GM06990 (cell line): ENCODE data around the gene RBKS.

Experiments used
- DNase-seq: peaks from one replicate; pipeline ENCODE4 v3.0.0-alpha.2; 2011; ENCODE audit not compliant: insufficient read length; ENCODE audit errors: extremely low read depth
- H3K27me3 ChIP-seq: replicated peaks from 2 replicates; pipeline ENCODE4 v1.6.0; 2011; ENCODE audit warnings: low read length; ENCODE audit not compliant: control insufficient read depth, insufficient read depth
- H3K36me3 ChIP-seq: 2 replicates; pipeline ENCODE4 v1.5.1; 2011; ENCODE audit warnings: low read length; ENCODE audit not compliant: control insufficient read depth, insufficient read depth
- H3K4me3 ChIP-seq: replicated peaks from 2 replicates; pipeline ENCODE4 v1.5.1; 2011; ENCODE audit warnings: low read depth, mild to moderate bottlenecking, control low read depth, low read length
- TF ChIP-seq, protein P1 (sequence below): IDR thresholded peaks from 2 replicates; pipeline ENCODE4 v1.5.1; 2011; ENCODE audit warnings: low read length, control low read depth, mild to moderate bottlenecking, inconsistent platforms; ENCODE audit not compliant: insufficient read depth, poor library complexity, severe bottlenecking

RBKS gene

DNA sequence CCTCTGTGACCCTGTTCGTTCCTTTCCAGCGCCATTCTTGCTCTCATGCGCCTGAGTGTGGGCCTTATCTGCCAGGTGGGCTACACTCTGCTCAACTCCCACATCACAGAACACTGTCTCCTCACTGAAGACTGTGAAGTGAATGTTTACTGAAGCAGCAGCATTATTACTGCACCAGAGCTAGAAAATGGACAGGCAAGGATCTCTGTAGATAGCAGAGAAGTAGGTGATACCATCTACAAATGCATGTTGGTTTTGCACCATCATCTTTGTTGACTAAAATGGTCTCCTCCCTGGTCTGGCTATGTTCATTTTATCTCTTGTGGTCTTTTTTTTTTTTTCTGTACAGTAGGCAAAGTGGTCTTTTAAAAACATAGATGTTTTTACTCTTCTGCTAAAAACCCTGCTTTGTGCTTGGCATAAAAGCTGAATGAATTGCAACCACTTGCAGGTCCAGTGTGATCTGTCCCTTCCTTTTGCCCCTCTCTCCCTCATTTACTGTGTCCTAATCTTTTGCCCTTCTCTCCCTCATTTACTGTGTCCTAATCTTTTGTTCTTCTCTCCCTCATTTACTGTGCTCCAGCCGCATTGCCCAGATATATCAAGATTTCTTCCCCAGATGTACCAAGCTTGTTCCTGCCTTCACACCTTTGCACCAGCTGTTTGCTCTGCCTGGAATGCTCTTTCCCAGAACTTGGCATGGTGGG, 35.7 kb upstream of the RBKS start:
- TF ChIP-seq, protein P1, sequence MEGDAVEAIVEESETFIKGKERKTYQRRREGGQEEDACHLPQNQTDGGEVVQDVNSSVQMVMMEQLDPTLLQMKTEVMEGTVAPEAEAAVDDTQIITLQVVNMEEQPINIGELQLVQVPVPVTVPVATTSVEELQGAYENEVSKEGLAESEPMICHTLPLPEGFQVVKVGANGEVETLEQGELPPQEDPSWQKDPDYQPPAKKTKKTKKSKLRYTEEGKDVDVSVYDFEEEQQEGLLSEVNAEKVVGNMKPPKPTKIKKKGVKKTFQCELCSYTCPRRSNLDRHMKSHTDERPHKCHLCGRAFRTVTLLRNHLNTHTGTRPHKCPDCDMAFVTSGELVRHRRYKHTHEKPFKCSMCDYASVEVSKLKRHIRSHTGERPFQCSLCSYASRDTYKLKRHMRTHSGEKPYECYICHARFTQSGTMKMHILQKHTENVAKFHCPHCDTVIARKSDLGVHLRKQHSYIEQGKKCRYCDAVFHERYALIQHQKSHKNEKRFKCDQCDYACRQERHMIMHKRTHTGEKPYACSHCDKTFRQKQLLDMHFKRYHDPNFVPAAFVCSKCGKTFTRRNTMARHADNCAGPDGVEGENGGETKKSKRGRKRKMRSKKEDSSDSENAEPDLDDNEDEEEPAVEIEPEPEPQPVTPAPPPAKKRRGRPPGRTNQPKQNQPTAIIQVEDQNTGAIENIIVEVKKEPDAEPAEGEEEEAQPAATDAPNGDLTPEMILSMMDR, result no peak
- DNase-seq, result no peak

DNA sequence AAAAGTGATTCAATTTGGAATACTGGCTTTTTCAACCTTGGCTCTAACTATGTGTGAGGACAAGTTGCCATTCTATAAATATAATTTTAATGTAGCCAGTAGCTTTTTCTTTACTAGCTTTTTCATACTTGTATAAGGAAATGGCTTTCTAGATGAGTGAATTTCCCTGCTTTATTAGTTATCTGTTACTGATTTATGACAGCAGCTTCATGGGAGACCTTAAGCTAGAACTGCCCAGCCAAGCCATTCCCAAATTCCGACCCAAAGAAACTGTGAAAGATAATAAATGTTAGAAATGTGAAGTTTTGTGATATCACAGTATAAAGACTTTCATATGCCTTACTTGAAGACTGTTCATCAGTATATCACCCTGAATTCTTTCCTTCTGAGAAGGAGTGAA, 32.7 kb upstream of the RBKS start:
- no peak for DNase-seq
- no peaks in the 10 kb centered on the region for H3K36me3 ChIP-seq
- no peak overlapping the region for H3K4me3 ChIP-seq
- TF ChIP-seq, protein P1, result no peak
- H3K27me3 ChIP-seq, result no peaks in the 10 kb centered on the region

More for the DNA sequence above, 35.7 kb upstream of the RBKS start:
- no peaks in the 10 kb centered on the region for H3K27me3 ChIP-seq
- H3K4me3 ChIP-seq, result no peak overlapping the region
- no peaks in the 10 kb centered on the region for H3K36me3 ChIP-seq

DNA sequence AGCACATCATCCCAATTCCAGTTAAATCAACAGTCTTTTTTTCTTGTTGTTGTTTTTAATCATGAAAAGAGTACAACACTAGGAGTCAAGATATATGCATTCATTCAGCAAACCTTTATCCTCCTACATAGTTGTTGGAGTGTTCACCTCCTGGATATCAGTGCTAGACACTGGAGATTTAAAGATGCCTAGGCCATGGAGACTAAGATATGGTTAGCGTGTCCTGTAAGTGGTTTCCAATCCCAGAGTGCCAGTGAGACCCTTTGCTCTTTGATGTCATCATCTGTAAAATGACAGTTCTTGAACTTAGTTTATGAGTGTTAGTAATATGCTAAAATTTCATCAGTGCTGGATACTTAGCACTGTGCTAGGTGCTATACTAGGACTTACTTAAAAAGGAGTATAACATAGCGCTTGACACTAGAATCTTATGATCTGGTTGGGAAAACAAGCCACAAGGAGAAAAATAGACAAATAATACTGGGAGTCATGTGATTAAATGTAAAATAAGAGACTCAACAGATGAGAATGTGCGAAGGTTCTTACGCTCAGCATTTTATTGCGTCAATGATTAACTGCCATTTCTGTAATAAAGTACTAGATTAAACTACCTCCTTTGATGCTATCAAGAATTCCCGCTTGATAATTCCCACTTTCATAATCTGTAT, 31.8 kb upstream of the RBKS start:
- DNase-seq, result no peak
- no peaks in the 10 kb centered on the region for H3K27me3 ChIP-seq
- H3K36me3 ChIP-seq, result no peaks in the 10 kb centered on the region
- TF ChIP-seq, protein P1, result no peak
- no peak overlapping the region for H3K4me3 ChIP-seq

DNA sequence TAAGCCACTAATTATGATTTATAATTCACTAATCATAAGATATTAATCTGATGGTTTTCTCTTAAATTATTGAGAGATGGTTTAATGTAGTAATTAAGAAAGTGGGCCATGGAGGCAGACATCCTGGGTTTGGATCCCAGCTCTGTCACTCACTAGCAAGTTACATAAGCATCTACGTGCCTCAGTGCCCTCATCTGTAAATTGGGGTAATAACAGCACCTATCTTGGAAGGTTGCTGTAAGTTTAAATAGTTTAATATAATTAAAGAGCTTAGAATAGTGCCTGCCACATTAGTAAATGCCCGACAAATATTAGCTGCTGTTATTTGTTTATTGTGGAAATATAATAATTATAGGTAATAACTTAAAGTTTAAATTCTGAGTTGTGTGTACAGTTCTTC, 31.2 kb upstream of the RBKS start:
- TF ChIP-seq, protein P1, result no peak
- H3K4me3 ChIP-seq, result no peak overlapping the region
- DNase-seq, result no peak
- no peaks in the 10 kb centered on the region for H3K36me3 ChIP-seq
- H3K27me3 ChIP-seq, result no peaks in the 10 kb centered on the region

DNA sequence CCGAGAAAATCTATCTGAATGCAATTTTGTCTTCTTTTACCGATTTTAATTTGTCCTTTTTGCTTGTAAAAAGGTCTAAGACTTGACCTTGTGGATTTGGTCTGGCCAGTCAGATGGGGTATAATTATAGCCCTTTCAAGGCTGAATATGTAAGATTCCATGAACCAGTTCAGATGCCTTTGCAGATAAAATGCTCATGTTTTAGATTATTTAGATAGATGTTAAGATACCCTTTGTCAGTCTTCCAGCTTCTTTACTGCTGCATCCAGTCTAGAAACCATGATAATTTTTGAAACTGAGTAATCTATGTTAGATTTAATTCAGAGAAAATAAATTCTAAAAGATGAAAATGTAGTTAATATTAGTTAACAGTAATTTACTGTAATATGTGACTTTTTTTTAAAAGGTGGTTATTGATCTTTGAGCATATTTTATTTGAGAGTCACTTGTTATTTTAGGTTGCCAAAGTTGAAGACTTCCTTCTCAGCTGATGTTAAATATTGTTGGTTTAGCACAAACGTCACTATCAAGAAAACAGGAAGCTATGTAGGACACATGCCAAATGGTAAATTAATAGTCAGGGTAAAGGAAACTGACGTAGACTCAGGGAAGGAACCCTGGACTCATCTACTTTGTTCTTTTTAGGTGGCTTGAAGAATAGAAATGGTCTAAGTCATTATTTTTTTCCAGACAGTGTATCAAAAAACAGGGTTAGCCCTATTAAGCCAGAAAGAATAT, 30.1 kb upstream of the RBKS start:
- Histone ChIP-seq H3K4me3 (no peak overlapping the region), H3K36me3 (no peaks in the 10 kb centered on the region), H3K27me3 (no peaks in the 10 kb centered on the region)
- no peak for DNase-seq
- TF ChIP-seq, protein P1, result no peak
